ENCODE results near the gene LRRC14B.

LRRC14B gene

GRCh38 chr5:191036-191948 lies at the start of gene LRRC14B:
Gene LRRC14B (plus strand): TSS chr5:191495. CDS start chr5:191539, 44 bp downstream.
- peak; percentile 89 for DNase-seq

- no peak for DNase-seq
These were observed 49.5 kb upstream of the LRRC14B start for GRCh38 chr5:141761-142160.

DNA sequence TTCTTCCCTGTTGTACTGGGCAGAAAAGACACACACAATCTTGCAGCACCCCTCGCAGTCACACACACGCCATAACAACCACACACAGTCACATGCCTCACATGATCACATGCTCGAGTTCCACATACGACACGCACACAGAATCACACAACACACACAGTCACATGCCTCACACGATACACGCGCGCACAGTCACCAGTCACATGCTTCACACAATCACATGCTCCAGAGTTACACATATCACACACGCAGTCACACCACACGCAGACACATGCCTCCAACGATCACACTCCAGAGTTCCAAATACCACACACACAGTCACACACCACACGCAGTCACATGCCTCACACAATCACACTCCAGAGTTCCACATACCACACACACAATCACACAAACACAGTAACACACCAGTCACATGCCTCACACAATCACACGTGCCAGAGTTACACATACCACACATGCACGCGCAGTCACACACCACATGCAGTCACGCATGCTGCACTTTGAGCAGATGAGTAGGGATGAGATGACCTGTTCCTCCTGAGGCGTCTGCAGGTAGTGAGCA lies 49.0 kb upstream of the LRRC14B start:
- no peak for DNase-seq

- DNase-seq, result no peak
These were observed 48.3 kb upstream of the LRRC14B start for GRCh38 chr5:143041-143440.

GRCh38 chr5:144941-145340 lies 46.4 kb upstream of the LRRC14B start:
- DNase-seq, result no peak

DNA sequence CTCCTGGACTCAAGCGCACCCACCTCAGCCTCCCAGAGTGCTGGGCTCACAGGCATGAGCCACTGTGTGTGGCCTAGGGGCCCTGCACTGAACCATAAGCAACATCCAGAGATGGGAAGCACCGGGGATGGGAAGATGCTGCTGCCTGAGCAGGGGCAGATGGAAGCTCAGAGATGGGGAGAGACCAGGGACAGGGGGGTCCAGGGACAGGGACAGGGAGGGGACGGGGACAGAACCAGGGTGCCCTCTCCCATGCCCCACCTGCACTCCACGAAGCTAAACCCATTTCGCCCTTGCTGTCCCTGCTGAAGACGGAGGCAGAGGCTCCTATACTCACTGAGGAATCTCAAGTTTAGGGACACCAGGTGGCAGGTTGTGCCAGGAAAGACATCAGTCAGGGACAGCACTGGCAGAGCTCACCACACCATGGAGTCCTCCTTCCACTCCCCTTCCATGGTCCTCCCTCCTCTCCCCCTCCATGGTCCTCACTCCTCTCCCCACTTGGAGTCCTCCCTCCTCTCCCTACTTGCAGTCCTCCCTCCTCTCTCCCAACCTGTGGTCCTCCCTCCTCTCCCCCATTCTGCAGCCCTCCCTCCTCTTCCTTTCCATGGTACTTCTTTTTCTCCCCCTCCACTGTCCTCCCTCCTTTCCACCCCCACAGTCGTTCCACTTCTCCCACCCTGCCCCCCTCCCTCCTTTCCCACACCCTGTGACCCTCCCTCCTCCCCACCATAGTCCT lies 45.5 kb upstream of the LRRC14B start:
- DNase-seq, result no peak

DNA sequence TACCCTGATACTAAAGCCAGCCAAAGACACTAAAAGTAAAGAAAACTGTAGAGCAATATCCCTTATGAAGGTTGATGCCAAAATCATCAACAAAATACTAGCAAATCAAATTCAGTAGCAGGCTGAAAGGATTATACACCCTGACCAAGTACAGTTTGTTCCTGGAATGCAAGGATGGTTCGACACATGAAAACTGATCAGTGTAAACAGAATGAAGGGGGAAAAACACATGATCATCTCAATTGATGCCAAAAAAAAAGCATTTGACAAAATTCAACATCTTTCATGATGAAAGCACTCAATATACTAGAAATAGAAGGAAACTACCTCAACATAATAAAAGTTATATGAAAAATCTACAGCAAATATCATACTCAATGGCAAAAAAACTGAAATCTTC lies 43.5 kb upstream of the LRRC14B start:
- DNase-seq, result peak; percentile 60

DNA sequence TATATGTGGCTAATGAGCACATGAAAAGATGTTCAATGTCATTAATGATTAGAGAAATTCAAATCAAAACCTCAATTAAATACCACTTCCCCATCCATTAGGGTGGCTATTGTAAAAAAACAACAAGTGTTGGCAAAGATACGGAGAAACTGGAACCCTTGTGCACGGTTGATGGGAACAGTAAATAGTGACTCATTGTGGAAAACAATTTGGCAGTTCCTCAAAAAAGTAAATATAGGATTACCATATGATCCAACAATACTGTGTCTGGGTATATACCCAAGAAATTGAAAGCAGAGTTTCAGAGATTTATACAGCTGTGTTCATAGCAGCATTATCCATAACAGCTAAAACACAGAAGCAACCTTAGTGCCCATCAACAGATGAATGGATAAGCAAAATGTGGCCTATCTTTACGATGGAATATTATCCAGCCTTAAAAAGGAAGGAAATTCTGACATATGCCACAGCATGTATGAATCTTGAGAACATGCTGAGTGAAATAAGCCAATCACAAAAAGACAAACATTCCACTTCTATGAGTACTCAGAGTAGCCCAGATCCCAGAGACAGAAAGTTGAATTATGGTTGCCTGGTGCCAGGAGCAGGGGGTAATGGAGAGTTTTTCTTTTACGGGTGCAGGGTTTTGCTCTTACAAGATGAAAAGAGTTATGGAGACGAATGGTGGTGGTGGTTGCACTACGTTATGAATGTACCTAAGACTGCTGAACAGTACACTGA lies 41.4 kb upstream of the LRRC14B start:
- DNase-seq, result peak; percentile 92

GRCh38 chr5:150746-151145 lies 40.5 kb upstream of the LRRC14B start:
- DNase-seq, result no peak

- DNase-seq, result no peak
These were observed 39.2 kb upstream of the LRRC14B start for GRCh38 chr5:152077-152476.

DNA sequence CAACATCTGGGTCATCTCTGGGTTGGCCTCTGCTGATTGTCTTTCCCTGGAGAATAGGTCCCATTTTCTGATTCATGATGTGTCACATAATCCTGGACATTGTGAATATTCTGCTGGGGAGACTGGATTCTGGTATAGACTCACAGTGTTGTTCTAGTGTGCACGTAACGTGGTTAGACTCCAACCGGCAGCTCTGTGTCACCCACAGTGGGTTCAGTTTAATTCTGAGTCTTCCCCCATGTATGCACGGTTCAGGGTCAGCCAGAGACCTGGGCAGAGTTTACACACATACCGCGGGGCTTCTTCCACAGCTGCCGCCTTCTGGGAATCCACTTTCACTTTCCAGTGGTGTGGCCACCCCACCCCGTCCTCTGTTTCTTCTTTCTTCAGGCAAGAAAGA lies 38.0 kb upstream of the LRRC14B start:
- DNase-seq, result no peak

DNA sequence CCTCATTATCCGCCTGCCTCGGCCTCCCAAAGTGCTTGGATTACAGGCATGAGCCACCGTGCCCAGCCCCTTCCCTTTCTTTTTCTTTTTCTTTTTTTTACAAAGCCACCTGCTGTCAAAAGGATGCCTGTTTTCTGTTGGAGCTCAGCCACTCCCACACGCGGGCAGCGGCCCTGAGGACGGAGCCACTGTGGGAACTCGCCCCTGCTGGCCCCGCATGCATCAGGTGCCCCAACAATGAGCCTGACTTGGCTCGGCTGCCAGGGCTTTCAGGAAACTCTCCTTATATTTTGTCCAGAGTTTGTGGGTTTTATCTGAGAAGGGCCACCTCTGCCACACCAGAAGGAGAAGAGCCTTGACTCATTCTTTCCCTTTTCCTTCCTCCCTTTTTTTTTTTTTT lies 37.1 kb upstream of the LRRC14B start:
- no peak for DNase-seq

- DNase-seq, result no peak
These were observed 36.5 kb upstream of the LRRC14B start for GRCh38 chr5:154826-155225.

DNA sequence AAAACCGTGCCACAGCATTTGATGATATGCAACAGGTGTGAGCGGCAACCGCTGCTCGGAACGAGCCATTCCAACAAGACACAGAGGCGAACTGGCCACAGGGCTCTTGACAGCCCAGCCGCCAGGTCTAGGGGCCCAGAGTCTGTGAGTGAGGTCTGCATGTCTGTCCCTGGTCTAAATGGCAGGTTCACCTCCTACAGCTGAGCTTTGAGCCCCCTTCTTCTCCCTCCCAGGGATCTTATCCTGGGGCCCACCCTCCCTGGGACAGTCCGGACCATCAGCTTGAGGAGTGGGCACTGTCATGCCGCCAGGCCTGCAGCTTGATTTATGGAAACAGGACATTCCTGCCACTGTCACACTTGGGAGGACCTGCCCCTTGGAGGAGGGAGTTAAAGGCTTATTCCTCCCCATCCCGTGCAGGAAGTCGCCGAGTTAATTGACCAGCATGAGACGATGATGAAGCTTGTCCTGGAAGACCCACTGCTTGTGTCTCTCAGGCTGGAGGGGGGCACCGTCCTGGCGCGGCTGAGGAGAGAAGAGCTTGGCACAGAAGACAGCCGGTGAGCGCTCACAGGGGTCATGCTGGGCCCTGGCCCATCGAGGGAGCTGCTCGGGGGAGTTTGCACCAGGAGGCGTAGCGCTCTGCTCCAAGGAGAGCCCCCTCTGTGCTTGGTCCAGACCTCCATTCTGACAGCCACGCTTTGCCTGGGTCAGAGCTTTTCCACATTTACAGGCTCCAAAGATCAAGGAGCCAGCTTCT lies 35.5 kb upstream of the LRRC14B start:
- DNase-seq, result no peak

GRCh38 chr5:156411-157072 lies 34.8 kb upstream of the LRRC14B start:
- DNase-seq, result no peak

DNA sequence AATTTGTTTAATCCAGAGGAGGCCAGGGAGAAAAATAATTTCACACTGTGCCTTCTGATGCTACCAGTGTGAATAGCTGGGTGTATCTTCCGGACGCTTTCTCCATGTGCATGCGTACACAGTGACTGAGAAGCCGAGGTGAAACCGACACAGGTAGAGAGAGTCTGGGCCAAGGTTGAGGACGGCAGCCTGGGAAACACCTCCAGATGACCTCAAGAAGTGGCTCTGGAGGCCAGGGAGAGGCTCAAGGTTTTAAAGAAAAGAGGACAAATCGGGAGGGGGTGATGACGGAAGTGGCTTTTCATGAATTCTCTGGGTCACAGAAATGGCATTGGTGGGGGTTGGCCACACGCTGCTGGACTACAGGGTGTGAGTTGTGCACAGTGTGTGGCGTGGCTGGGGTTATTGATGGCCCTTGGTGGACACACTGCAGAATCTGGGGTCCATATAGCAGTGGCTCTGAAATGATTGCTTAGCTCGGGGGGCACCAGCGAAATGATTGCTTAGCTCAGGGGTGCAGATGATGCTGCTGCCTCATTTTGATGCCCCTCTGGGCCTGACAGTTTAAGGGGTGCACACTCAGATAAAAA lies 34.1 kb upstream of the LRRC14B start:
- no peak for DNase-seq

GRCh38 chr5:157801-158200 lies 33.5 kb upstream of the LRRC14B start:
- no peak for DNase-seq

DNA sequence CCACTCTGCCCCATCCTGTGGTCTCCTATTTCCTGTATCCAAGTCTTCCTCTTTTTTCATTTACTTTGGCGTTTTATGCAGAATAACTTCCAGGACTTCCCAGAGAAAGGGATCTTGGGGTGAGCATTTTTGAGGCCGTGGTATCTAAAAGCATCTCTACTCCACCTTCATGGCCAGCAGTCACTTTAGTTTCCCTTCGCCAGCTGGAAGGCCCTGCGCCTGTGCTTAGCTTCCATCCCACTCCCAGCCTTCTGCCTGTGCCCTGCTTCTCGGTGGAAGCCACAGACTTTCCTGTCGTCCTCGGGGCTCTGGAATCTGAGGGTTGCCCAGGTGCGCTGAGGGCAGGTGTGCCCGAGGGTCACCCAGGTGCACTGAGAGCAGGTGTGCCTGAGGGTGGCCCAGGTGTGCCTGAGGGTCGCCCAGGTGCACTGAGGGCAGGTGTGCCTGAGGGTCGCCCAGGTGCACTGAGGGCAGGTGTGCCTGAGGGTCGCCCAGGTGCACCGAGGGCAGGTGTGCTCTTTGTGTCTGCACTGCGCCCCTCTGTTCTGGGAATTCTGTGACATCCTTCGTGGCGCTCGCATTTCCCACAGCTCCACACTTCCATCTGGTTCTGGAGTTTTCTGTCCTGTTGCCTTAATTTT lies 32.4 kb upstream of the LRRC14B start:
- DNase-seq, result no peak

GRCh38 chr5:159448-160172 lies 31.7 kb upstream of the LRRC14B start:
- DNase-seq, result no peak

GRCh38 chr5:160173-160510 lies 31.2 kb upstream of the LRRC14B start:
- DNase-seq, result no peak

Measured in DMS53 (cell line).